ENCODE results near the gene TAAR9.

TAAR9 gene

GRCh38 chr6:132537977-132538376, at the start of gene TAAR9:
TAAR9 (plus strand) TSS chr6:132538277; CDS start chr6:132538290, 13 bp downstream.
- DNase-seq (ENCODE audit: low spot score), result no peak

GRCh38 chr6:132489376-132489775, 48.7 kb upstream of the TAAR9 start:
- DNase-seq (ENCODE audit: low spot score), result no peak

DNA sequence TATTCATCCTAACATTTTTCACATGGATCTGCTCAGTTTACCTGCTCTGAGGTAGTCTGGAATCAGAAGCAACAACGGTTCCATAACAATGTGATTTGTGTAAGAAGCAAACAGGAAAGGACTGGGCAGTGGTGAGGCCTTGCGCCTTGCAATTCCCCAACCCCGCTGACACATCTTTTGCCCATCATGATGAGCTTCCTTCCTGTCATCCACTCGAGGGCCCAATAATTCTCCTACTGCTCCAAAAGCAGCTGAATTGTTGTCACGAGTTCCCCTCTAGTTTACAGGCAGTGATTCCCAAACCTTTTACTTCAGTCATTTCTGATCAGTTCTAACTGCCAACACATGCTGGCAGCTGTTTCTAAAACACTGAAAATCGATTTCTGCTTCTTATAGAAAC, 48.1 kb upstream of the TAAR9 start:
- DNase-seq (ENCODE audit: low spot score), result peak; percentile 59

DNA sequence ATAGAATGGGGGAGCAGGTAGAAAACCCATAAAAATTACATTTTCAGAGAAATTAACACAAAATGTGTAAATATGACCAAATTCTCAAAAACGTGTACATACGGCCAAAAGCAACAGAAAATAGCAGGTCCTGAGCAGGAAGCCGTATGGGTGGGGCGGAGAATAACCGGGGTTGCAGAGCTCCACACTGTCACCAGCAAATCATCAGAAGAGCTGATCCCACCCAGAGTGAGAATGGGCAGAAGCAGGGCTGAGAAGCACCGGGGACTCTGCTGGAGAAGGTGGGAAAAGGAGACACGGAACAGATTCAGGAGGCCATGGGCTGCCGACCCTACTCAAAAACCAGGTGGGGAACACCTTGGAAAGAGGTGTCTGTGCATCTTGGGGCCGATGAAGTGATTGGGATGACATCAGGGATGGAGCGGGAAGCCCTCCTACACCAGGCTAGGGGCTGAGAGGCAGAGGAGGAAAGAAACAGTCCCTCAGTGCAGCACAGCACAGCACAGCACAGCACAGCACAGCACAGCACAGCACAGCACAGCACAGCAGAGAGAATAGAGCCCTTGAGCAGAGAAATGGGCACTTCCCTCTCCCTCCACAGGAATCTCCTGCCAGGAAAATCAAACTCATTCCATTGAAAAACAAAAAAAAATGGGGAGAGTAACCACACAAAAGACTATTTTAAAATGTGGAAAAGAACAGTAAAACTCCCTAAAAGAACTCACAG, 47.4 kb upstream of the TAAR9 start:
- no peak for DNase-seq (ENCODE audit: low spot score)

DNA sequence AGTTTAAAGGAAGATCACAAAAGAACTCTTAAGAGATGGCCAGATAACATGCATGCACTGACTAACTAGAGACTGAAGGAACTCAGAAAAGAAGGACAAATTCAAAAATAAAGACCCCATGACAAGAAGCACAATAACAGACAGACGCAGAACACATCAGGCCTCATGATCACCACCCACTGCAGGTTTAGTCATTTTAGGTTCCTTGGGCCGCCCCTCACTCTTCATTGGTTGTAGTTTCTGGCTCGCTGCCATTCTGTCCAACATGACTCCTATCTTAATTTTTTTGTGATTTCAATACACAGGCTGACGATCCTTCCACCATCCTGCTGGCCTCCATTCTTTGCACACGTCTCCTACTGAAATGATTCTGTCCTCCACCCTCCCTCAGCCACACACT, 46.8 kb upstream of the TAAR9 start:
- peak; percentile 52 for DNase-seq (ENCODE audit: low spot score)

DNA sequence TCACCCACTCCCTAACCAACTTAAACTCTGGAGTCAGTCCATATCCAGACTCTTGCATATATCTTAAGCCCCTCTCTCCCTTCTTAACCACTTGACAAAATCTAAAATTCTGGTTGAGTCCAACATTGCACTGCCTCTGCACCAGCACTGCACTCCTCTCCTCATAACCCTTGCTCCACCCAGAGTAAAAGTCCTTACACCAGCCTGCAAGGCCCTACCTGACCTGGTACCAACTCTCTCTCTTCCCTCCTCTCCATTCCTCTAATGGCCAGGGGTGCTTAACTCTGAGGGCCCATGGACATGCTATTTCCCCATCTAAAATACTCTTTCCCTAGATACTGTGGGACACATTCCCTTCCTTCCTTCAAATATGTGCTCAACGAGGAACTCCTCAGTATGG, 46.2 kb upstream of the TAAR9 start:
- no peak for DNase-seq (ENCODE audit: low spot score)

DNA sequence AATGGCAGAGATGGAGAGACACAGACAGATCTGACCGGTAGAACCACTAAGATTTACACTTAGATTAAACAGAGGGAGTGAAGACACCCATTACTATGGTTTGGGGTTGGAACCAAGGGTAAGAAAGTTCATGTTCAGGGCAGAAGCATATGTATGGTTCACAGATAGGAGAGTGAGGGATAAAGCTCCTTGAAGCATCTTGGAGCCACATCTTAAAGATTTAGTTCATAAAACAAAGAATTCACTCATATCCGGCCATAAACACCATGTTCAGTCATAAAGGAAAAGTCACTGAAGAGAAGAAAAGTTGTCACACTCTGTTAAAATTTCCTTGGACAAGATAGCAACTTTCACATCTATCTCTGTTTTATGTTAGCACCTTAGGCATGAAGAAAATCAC, 43.1 kb upstream of the TAAR9 start:
- no peak for DNase-seq (ENCODE audit: low spot score)

DNA sequence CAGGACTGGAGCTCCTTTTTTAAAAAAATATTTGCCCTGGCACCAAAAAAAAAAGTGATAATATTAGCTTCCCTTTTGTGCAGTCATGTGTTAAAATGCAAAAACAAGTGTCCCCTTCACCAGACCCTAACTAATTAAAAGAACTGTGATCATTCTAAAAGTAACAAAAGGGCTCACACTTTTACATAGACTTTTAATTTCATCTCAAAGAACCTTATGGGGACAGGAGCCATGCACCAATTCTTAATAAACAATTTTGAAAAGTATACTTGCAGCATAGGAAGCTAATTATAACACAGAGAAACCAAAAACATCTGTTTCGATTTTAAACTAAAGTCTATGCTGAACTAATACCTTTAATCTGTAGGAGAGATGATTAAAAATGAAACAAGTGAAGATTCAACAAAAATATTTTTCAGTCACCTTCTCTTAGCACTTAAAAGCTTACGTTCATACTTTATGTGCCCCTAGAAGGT, 42.4 kb upstream of the TAAR9 start:
- no peak for DNase-seq (ENCODE audit: low spot score)

GRCh38 chr6:132496519-132497180, 41.4 kb upstream of the TAAR9 start:
- DNase-seq (ENCODE audit: low spot score), result no peak

DNA sequence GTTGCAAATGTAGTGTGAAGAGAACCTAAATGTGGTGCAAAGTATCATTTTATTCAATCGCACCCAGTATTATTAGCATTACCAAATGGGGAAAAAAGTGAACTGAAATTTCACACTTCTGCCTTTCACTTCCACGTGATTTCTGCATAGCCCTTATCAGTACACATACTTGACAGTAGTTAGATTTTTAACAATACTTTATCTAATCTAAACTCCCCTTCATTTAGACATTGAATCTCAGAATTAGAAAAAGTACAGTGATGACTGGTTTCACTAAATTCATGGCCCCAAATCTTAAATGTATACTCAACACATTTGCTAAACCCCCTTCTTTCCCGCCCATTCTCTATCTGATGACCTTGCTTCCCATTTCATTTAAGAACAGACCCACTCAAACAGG, 39.4 kb upstream of the TAAR9 start:
- no peak for DNase-seq (ENCODE audit: low spot score)

DNA sequence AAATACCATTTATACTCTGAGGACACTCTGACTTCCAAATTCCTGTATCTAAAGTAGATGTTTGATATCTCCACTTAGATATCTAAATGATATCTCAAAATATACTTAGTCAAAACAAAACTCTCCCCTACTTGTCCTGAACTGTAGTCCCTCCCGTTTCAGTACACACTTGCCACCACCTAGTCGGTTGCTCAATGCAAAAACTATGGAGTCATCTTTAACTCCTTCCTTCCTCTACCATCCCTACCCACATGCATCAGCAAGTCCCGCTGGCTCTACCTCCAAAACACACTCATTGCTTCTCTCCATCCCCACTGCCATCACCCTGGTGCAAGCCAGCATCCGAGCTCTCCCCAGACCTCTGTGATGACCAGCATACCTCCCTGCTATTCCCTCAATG, 38.3 kb upstream of the TAAR9 start:
- DNase-seq (ENCODE audit: low spot score), result no peak

GRCh38 chr6:132504757-132505156, 33.3 kb upstream of the TAAR9 start:
- no peak for DNase-seq (ENCODE audit: low spot score)

DNA sequence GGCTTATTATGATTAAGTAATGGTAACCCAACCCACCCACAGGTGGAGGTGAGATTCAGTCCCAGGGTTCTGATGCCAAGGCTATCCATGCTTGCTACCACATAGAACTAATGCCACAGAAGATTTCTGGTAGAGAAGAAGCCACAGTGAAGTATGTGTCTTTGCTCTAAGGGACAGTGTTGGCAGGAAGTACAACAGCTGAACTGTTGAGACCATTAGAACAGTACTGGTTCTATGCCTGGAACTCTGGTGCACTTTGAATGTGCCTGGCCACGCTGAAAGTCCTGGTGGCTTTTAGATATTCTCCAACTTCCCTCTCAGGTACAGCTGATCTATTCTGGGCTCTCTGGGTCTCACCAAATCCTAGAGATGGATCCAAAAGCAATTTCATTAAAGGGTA, 32.9 kb upstream of the TAAR9 start:
- no peak for DNase-seq (ENCODE audit: low spot score)

GRCh38 chr6:132506461-132506860, 31.6 kb upstream of the TAAR9 start:
- no peak for DNase-seq (ENCODE audit: low spot score)

DNA sequence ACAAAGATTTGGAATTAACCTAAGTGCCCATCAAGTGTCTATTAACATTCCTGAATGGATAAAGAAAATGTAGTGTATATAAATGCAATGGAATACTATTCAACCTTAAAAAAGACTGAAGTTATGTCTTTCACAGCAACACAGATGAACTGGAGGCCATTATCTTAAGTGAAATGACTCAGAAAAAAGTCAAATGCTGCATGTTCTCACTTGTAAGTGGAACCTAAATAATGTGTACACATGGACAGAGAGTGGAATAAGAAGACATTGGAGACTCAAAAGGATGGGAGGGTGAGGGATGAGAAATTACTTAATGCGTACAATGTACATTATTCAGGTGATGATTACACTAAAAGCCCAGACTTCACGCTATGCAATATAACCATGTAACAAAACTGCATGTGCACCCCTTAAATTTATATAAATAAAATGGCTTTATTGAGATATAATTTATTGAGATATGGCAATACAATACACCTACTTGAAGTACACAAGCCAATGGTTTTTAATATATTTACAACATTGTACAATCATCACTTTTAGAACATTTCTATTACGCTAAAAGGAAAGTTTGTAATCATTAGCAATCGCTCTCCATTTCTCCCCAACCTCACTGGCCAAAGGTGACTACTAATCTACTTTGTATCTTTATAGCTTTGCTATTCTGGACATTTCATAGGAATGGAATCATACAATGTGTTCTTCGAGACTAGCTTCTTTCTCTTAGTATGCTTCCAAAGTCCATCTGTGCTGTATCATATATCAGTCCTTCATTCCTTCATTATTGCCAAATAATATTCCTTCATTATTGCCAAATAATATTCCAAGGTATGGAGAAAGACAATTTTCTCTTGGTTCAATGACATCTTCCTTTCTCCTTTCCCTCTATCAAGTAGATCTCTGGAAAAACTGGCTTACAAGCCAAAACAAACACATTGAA, 30.9 kb upstream of the TAAR9 start:
- no peak for DNase-seq (ENCODE audit: low spot score)

DNA sequence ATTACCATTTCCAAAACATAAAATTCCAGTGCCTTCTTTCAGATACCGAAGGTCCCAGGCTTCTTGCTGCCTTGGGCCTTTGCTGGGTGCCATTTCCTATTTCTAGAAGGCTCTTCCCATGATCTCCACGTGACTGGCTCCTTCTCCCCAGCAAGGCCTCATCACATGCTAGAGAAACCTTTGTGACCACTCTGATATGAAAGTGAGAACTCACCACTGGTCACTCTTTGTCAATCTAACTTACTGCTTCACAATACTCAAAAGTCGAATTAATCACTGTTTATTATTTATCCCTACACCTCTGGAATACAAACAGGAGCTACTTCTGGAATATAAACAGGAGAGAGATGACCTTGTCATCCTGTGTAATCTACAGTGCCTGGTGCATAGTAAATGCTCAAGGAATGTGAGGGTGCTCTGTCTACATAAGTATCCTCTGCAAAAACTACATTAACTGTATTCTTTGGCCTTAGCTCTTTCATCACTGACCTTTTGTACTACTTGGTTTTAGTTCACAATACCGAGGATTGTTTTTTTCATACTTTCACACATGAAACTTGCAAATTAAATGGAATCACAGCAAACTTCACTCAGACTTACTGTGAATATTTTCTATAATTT, 26.8 kb upstream of the TAAR9 start:
- DNase-seq (ENCODE audit: low spot score), result no peak

GRCh38 chr6:132511831-132512220, 26.3 kb upstream of the TAAR9 start:
- DNase-seq (ENCODE audit: low spot score), result no peak

- no peak for DNase-seq (ENCODE audit: low spot score)
These were observed 25.8 kb upstream of the TAAR9 start for GRCh38 chr6:132512342-132512637.

- DNase-seq (ENCODE audit: low spot score), result peak; percentile 81
These were observed 25.1 kb upstream of the TAAR9 start, which contains the start of gene STX7 for GRCh38 chr6:132512638-132513632. STX7 (minus strand) TSS chr6:132513116; CDS start chr6:132503530, 9,586 bp downstream.

GRCh38 chr6:132513831-132514545, 24.1 kb upstream of the TAAR9 start:
- no peak for DNase-seq (ENCODE audit: low spot score)

Data from kidney capillary endothelial cell (primary cell).